Endothelial cell of umbilical vein (primary cell): ENCODE data around the gene EZR.

ENCODE experiments used
- CTCF ChIP-seq, 2 donors: IDR thresholded peaks; 1 replicate in 1 of 2; 2 replicates in 1 of 2; pipeline ENCODE4 v1.5.1; 2011; ENCODE audit warnings: low read length in 2 of 2, mild to moderate bottlenecking in 2 of 2, moderate library complexity in 2 of 2, control low read depth in 1 of 2, inconsistent platforms in 1 of 2, low read depth in 1 of 2; ENCODE audit not compliant: insufficient read depth in 1 of 2; ENCODE audit errors: extremely low read depth in 1 of 2
- EZH2 ChIP-seq: IDR thresholded peaks from 2 replicates; pipeline ENCODE4 v1.6.1; 2012; ENCODE audit warnings: borderline replicate concordance, low read depth, mild to moderate bottlenecking, moderate library complexity, low read length, inconsistent platforms; ENCODE audit not compliant: severe bottlenecking
- FOS ChIP-seq: IDR thresholded peaks from 2 replicates; pipeline ENCODE4 v1.6.1; 2011; ENCODE audit warnings: mild to moderate bottlenecking, low read length, moderate library complexity, borderline replicate concordance; ENCODE audit not compliant: insufficient read depth
- GATA2 ChIP-seq: IDR thresholded peaks from 2 replicates; pipeline ENCODE4 v1.7.0; 2011; ENCODE audit warnings: low read depth, mild to moderate bottlenecking, moderate library complexity, mixed read lengths, low read length; ENCODE audit not compliant: insufficient read length, insufficient read depth
- JUN ChIP-seq: IDR thresholded peaks from 2 replicates; pipeline ENCODE4 v1.6.1; 2011; ENCODE audit warnings: borderline replicate concordance, low read depth; ENCODE audit not compliant: insufficient read length, insufficient read depth
- MAX ChIP-seq: IDR thresholded peaks from 2 replicates; pipeline ENCODE4 v1.6.1; 2011; ENCODE audit not compliant: insufficient read depth, insufficient read length
- MYC ChIP-seq: IDR thresholded peaks from one replicate; pipeline ENCODE4 v1.6.1; 2011; ENCODE audit warnings: mild to moderate bottlenecking, low read depth, low read length
- POLR2A ChIP-seq: IDR thresholded peaks from 2 replicates; pipeline ENCODE4 v1.6.1; 2012; ENCODE audit warnings: low read depth, mild to moderate bottlenecking, control low read depth, low read length
- POLR2AphosphoS5 ChIP-seq: IDR thresholded peaks from 2 replicates; pipeline ENCODE4 v1.6.1; 2012; ENCODE audit warnings: low read depth, mild to moderate bottlenecking, control low read depth, low read length, moderate library complexity; ENCODE audit not compliant: insufficient read depth

GRCh38 chr6:158812611-158813010, 6.6 kb downstream of the EZR start:
- TF ChIP-seq CTCF (IDR thresholded peaks at IDR 0.05; ENCODE audit: extremely low read depth in 1 of 2, insufficient read depth in 1 of 2, low read depth in 1 of 2, low read length in 2 of 2) (no peak), POLR2A (no peak), POLR2AphosphoS5 (no peak), JUN (no peak), MAX (no peak), FOS (no peak), MYC (no peak), EZH2 (no peak), GATA2 (no peak)
